ENCODE measurements around the gene SLIT3. TPM values are rescaled to one million over a fixed set of nuclear protein-coding genes. Genes with fewer than 3 reads are reported as not detected.

SLIT3 gene
- total and polyA plus RNA-seq, 10 of the 15 experiments (the other 5 are each of a cell fraction or from before 2014, with no cell fraction given): 0.05 TPM; not detected in 9

- no peak for TF ChIP-seq E4F1 (IDR thresholded peaks at IDR 0.05; ENCODE audit: borderline replicate concordance, partially characterized antibody)
Observed at GRCh38 chr5:168770036-168770498, 530.9 kb downstream of the SLIT3 start (continued).

GRCh38 chr5:168768172-168768571 lies 532.8 kb downstream of the SLIT3 start:
- FAIRE-seq (no peak), ATAC-seq (no peak), DNase-seq (ENCODE audit: low read depth, low spot score) (no peak)
- 53% methylated on average over 10 of the region's 13 CpGs for WGBS (ENCODE audit: insufficient coverage, insufficient replicate concordance, low lambda C conversion rate, missing lambda C conversion rate)
- ChIA-PET CTCF (no interaction called here), SMC1A (ENCODE audit: uncharacterized antibody, unreplicated experiment) (no interaction called here), POLR2A (no interaction called here), RAD21 (ENCODE audit: unreplicated experiment) (no interaction called here)
- in situ Hi-C loops (cut with MboI) (no loop called here), intact Hi-C loops (cut with micrococcal nuclease; ENCODE audit: unreplicated experiment) (no loop called here)
- no peaks in the 10 kb centered on the region for H3K9me3 ChIP-seq (replicated peaks; ENCODE audit: control insufficient read depth, insufficient read depth, low read length)
- no peak overlapping the region for H3K4me3 ChIP-seq
- no peak overlapping the region for H3K4me2 ChIP-seq (ENCODE audit: control insufficient read depth, insufficient read depth)
- H4K20me1 ChIP-seq (ENCODE audit: control insufficient read depth, insufficient read depth): no peaks in the 10 kb centered on the region
- no TSS peak for BruUV-seq (replicated peaks)
- H3K27ac ChIP-seq (ENCODE audit: control insufficient read depth, insufficient read depth): no peak overlapping the region
- no peaks in the 10 kb centered on the region for H3K79me2 ChIP-seq (ENCODE audit: control insufficient read depth, insufficient read depth, low read length)
- H3K36me3 ChIP-seq (ENCODE audit: control insufficient read depth in 2 of 2, insufficient read depth in 2 of 2, low read length in 1 of 2): no peaks in the 10 kb centered on the region
- H3K9ac ChIP-seq (ENCODE audit: control insufficient read depth, insufficient read depth, low read length): no peak overlapping the region
- 0 out of 4 replicates have a peak, but pooled peaks cover 0 to 2% of the 10 kb centered on the region in 2 experiments for H3K27me3 ChIP-seq (replicated peaks in 1 of 2; ENCODE audit: control insufficient read depth in 2 of 2, insufficient read depth in 2 of 2, low read length in 1 of 2)
- H3K4me1 ChIP-seq (ENCODE audit: control insufficient read depth, insufficient read depth, low read length): no peaks in the 10 kb centered on the region
- H2AFZ ChIP-seq (ENCODE audit: control insufficient read depth, low read depth, low read length): no peak overlapping the region
- TF ChIP-seq REST (IDR thresholded peaks at IDR 0.05; ENCODE audit: low read depth, low read length) (no peak), MEF2B (IDR thresholded peaks at IDR 0.05; ENCODE audit: partially characterized antibody, poor library complexity, severe bottlenecking) (no peak), ZZZ3 (IDR thresholded peaks at IDR 0.05; ENCODE audit: control insufficient read depth, insufficient read length, low read depth) (no peak), E4F1 (IDR thresholded peaks at IDR 0.05; ENCODE audit: borderline replicate concordance, partially characterized antibody) (no peak), BACH1 (IDR thresholded peaks at IDR 0.05; ENCODE audit: borderline replicate concordance) (no peak), CHD4 (IDR thresholded peaks at IDR 0.05) (no peak), ZNF687 (IDR thresholded peaks at IDR 0.05) (no peak)
